Thoracic aorta (tissue), 2 donors: ENCODE results near the gene OSBPL2. TPM values are rescaled to one million over a fixed set of nuclear protein-coding genes. Genes with fewer than 3 reads are reported as not detected.

Experiments
- ATAC-seq: fragments of 150-250 bp; one replicate; pipeline ENCODE4 v1.8.0; 2017; ENCODE audit warnings: low read depth; ENCODE audit not compliant: insufficient number of reproducible peaks, low FRiP score
- DNase-seq: peaks from one replicate; pipeline ENCODE4 v3.0.0-alpha.2; 2020; ENCODE audit warnings: low spot score
- H3K27ac ChIP-seq, 2 donors: fragments of 200-600 bp; sonication (generic); 1 replicate in 1 of 2; 2 replicates in 1 of 2; pipeline ENCODE4 v1.5.1; 2016; ENCODE audit warnings: mild to moderate bottlenecking in 2 of 2, moderate library complexity in 2 of 2
- H3K27me3 ChIP-seq: fragments of 200-600 bp; sonication (generic); replicated peaks from 2 replicates; pipeline ENCODE4 v1.6.0; 2016; ENCODE audit warnings: mild to moderate bottlenecking; ENCODE audit not compliant: insufficient read depth
- H3K36me3 ChIP-seq: fragments of 200-600 bp; sonication (generic); one replicate; pipeline ENCODE4 v1.5.1; 2016
- H3K4me1 ChIP-seq, 2 donors: fragments of 200-600 bp; sonication (generic); 1 replicate in 1 of 2; 2 replicates in 1 of 2; pipeline versions ENCODE4 v1.5.1 to v1.6.0; 2016; ENCODE audit warnings: low read depth in 2 of 2, mild to moderate bottlenecking in 1 of 2; ENCODE audit not compliant: control insufficient read depth in 1 of 2
- H3K4me3 ChIP-seq: fragments of 200-600 bp; sonication (generic); 2 replicates; pipeline ENCODE4 v1.5.1; 2016; ENCODE audit warnings: mild to moderate bottlenecking
- H3K9me3 ChIP-seq: fragments of 200-600 bp; sonication (generic); 2 replicates; pipeline ENCODE4 v1.5.1; 2016
- total RNA-seq, 2 donors: library from RNA; depleted of rRNA; stranded (reverse); fragments of >200 nt; gene quantifications; one replicate each; pipeline versions ENCODE4 v1.1.0 to v1.2.3, GENCODE V29; 2016
- TF ChIP-seq, protein P1 (sequence below): fragments of 200-600 bp; sonication (generic); IDR thresholded peaks from one replicate; pipeline ENCODE4 v1.5.1; 2019; ENCODE audit warnings: antibody characterized with exemption

The OSBPL2 gene
- total RNA-seq, 2 donors from 2014 or later: 48.5 to 58.5 TPM

DNA sequence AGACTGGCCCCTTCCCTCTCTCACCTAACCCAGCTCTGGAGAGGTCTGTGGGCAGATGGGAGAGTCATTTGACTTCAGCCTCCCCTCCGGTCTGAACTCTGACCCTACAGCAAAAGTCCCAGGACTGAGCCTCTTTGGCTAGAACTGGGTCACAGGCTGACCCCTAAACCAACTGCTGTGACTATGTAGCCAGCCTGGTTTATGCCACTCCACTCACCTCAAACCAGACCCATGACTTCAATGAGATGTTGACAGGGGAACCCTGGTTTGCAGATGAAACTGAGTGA is 864 bp upstream of the OSBPL2 start:
- H3K4me1 ChIP-seq: peaks cover 9 to 23% of the 10 kb centered on the region in 2 donors
- no peaks in the 10 kb centered on the region for H3K9me3 ChIP-seq
- H3K27me3 ChIP-seq: no peaks in the 10 kb centered on the region
- H3K27ac ChIP-seq: no peak overlapping the region
- no peaks in the 10 kb centered on the region for H3K36me3 ChIP-seq
- TF ChIP-seq, protein P1, sequence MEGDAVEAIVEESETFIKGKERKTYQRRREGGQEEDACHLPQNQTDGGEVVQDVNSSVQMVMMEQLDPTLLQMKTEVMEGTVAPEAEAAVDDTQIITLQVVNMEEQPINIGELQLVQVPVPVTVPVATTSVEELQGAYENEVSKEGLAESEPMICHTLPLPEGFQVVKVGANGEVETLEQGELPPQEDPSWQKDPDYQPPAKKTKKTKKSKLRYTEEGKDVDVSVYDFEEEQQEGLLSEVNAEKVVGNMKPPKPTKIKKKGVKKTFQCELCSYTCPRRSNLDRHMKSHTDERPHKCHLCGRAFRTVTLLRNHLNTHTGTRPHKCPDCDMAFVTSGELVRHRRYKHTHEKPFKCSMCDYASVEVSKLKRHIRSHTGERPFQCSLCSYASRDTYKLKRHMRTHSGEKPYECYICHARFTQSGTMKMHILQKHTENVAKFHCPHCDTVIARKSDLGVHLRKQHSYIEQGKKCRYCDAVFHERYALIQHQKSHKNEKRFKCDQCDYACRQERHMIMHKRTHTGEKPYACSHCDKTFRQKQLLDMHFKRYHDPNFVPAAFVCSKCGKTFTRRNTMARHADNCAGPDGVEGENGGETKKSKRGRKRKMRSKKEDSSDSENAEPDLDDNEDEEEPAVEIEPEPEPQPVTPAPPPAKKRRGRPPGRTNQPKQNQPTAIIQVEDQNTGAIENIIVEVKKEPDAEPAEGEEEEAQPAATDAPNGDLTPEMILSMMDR: no peak
- peak overlapping the region; percentile 86 for H3K4me3 ChIP-seq
- ATAC-seq: no peak
- DNase-seq: no peak

GRCh38 chr20:62238569-62239277 is 402 bp downstream of the OSBPL2 start:
- Histone ChIP-seq H3K27me3 (no peaks in the 10 kb centered on the region), H3K4me3 (peak overlapping the region; percentile 86), H3K36me3 (no peaks in the 10 kb centered on the region), H3K27ac (peak overlapping the region; percentile 68 to 86), H3K4me1 (peaks cover 9 to 23% of the 10 kb centered on the region in 2 donors), H3K9me3 (no peaks in the 10 kb centered on the region)
- DNase-seq (no peak), ATAC-seq (no peak)
- TF ChIP-seq, protein P1: no peak

DNA sequence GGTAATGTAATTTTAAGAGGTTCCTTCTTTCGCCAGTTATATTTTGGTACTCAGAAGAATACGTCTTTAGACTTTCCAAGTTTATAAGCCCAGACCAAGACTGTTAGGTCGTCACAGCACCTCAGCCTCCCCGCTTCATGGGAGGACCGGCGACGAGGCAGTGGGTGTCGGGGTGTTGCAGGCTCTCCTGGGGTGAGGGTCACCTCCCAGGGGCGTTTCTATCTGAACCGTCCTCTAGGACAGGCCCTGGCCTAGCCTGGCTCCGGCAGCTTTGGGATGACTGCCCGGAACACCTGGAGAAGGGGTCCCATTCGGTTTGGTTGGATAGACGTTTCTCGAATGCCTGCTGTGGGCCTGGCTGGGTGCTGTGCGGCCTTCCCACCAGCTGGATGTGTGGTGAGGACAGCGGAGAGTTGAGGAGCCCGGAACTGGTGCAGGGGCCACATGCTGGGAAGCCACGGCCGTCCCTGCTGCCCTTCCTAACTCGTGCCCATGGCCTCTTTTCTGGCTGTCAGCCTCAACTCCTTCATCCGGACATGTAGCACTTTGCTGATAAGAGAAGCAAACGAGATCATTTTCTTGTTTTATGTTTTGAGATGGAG is 1.1 kb downstream of the OSBPL2 start:
- no peak for DNase-seq
- Histone ChIP-seq H3K4me1 (peaks cover 9 to 23% of the 10 kb centered on the region in 2 donors), H3K4me3 (peak overlapping the region; percentile 86), H3K36me3 (no peaks in the 10 kb centered on the region), H3K27me3 (no peaks in the 10 kb centered on the region), H3K9me3 (no peaks in the 10 kb centered on the region), H3K27ac (peak overlapping the region; percentile 68 to 86)
- TF ChIP-seq, protein P1: no peak
- no peak for ATAC-seq

DNA sequence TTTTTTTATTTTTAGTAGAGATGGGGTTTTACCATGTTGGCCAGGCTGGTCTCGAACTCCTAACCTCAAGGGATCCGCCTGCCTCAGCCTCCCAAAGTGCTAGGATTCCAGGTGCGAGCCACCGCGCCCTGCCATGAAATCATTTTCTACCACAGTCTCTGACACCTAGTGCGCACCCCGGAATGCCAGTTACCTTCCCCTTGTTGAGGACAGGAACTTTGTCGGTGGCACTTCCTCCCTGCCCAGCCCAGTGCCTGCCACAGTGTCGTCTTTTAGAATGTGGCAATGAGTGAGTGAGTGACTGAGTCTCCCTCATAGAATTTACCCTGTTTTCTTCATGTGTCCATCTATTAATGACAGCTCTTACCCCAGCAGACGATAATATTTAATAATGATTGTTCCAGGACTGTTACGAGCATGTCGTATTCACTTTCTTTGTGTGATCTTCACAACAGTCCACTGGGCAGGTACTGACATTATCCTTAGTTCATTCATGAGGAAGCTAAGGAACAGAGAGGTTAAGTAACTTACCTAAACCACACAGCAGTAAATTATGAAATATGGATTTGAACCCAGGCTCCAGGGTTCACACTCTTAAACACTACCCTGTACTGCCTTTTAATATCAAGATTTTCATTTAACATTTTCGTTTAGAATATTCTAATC is 1.8 kb downstream of the OSBPL2 start:
- peak overlapping the region in 1 of 2 donors; percentile 86 for H3K27ac ChIP-seq
- no peaks in the 10 kb centered on the region for H3K27me3 ChIP-seq
- no peaks in the 10 kb centered on the region for H3K36me3 ChIP-seq
- no peak for DNase-seq
- TF ChIP-seq, protein P1: no peak
- ATAC-seq: no peak
- H3K9me3 ChIP-seq: no peaks in the 10 kb centered on the region
- H3K4me1 ChIP-seq: peaks cover 9 to 29% of the 10 kb centered on the region in 2 donors
- peak overlapping the region; percentile 86 for H3K4me3 ChIP-seq

DNA sequence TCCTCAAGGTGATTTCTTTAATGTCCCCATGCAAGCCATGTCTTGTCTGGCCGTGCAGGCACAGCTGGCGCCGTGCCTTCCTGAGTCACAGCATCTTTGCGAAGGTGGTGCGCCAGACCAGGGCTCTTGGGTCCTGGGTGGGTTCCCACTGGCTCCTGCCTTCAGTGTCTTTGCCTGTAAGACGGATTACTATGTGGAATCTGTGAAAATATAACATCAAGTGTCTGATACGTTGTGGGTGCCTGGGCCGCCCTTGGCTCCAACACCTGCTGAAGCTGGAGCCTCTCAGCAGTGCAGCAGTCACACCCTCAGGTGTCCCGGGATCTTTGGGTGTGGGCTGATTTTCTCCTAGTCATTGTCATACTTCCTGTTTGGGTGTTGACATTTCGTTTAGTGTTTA is 3.2 kb downstream of the OSBPL2 start:
- TF ChIP-seq, protein P1: no peak
- Histone ChIP-seq H3K27me3 (no peaks in the 10 kb centered on the region), H3K4me3 (no peak overlapping the region), H3K4me1 (peaks cover 14 to 40% of the 10 kb centered on the region in 2 donors), H3K36me3 (no peaks in the 10 kb centered on the region), H3K27ac (no peak overlapping the region), H3K9me3 (no peaks in the 10 kb centered on the region)
- no peak for ATAC-seq
- no peak for DNase-seq
